Gastrocnemius medialis (tissue), 4 donors: Measurements from ENCODE around the gene SQSTM1. TPM values are rescaled to one million over a fixed set of nuclear protein-coding genes. Genes with fewer than 3 reads are reported as not detected.
A peak's percentile ranks its signal among the peaks of the same experiment; 100 is the strongest.
"Not testable (repeated sequence)": the region's sequence is repeated elsewhere in the genome, so short reads cannot be mapped to it uniquely, and the experiment has no call there.

Experiments
- ATAC-seq, 2 donors: fragments of 150-250 bp; one replicate each; pipeline ENCODE4 v1.9.1; 2016
- DNase-seq, 2 donors: peaks; one replicate each; pipeline ENCODE4 v3.0.0-alpha.2; 2019
- H3K27ac ChIP-seq, 4 donors: fragments of 200-600 bp; sonication (generic); 1 replicate in 1 of 4; 2 replicates in 3 of 4; pipeline ENCODE4 v1.5.1; 2016 to 2018; ENCODE audit warnings: mild to moderate bottlenecking in 2 of 4, moderate library complexity in 1 of 4
- H3K27me3 ChIP-seq, 3 donors: fragments of 200-600 bp; sonication (generic) in 2 of 3; 1 replicate in 1 of 3; 2 replicates in 2 of 3; pipeline versions ENCODE4 v1.5.1 to v1.6.0; 2016 to 2019; ENCODE audit warnings: mild to moderate bottlenecking in 1 of 3, moderate library complexity in 1 of 3
- H3K36me3 ChIP-seq, 2 donors: fragments of 200-600 bp; sonication (generic) in 1 of 2; one replicate each; pipeline ENCODE4 v1.5.1; 2017 to 2018
- H3K4me1 ChIP-seq, 2 donors: fragments of 200-600 bp; sonication (generic) in 1 of 2; one replicate each; pipeline ENCODE4 v1.5.1; 2016 to 2017; ENCODE audit warnings: mild to moderate bottlenecking in 2 of 2
- H3K4me3 ChIP-seq, 4 donors: fragments of 200-600 bp; sonication (generic) in 3 of 4; 1 replicate in 1 of 4; 2 replicates in 3 of 4; pipeline ENCODE4 v1.5.1; 2016 to 2019; ENCODE audit warnings: mild to moderate bottlenecking in 2 of 4
- H3K9me3 ChIP-seq, 3 donors: fragments of 200-600 bp; sonication (generic) in 2 of 3; 1 replicate in 1 of 3; 2 replicates in 2 of 3; pipeline ENCODE4 v1.5.1; 2016 to 2019
- CTCF ChIP-seq, 5 experiments: fragments of 450-650 bp in 3 of 5; fragments of 200-600 bp in 2 of 5; sonication (generic) in 2 of 5; IDR thresholded peaks in 4 of 5; conservative IDR thresholded peaks in 1 of 5; 1 replicate in 4 of 5; 2 replicates in 1 of 5; pipeline ENCODE4 v1.5.1; 2016 to 2019; ENCODE audit warnings: antibody characterized with exemption in 5 of 5, mild to moderate bottlenecking in 3 of 5, moderate library complexity in 3 of 5
- POLR2A ChIP-seq, 2 donors: fragments of 450-650 bp; IDR thresholded peaks; one replicate each; pipeline ENCODE4 v1.6.1; 2017; ENCODE audit warnings: antibody characterized with exemption in 2 of 2, mild to moderate bottlenecking in 2 of 2, moderate library complexity in 2 of 2
- in situ Hi-C, 4 donors: fragments of 200-750 bp; cut with MboI; loops; one replicate each; pipeline versions ENCODE4 v1.15.0 to v1.8.0; 2017; ENCODE audit warnings: low sequenced_read_pairs in 4 of 4
- intact Hi-C: fragments of 100-400 bp; cut with DNase I; formaldehyde crosslinking; loops from one replicate; pipeline ENCODE4 v1.15.1; 2023; ENCODE audit warnings: low total_unique reads
- total RNA-seq, 4 donors: library from RNA; depleted of rRNA; stranded (reverse); fragments of >200 nt; gene quantifications; one replicate each; pipeline versions ENCODE4 v1.1.0 to v1.2.3, GENCODE V29; 2016

SQSTM1 gene
- total RNA-seq, 4 donors from 2014 or later = 1,080 to 1,340 (median 1,178) TPM

GRCh38 chr5:179788193-179788854, 32.4 kb upstream of the SQSTM1 start:
- no peak for ATAC-seq
- in situ Hi-C loops (no loop called here), intact Hi-C loops (no loop called here)
- no peaks in the 10 kb centered on the region for H3K36me3 ChIP-seq
- no peak for DNase-seq
- H3K27ac ChIP-seq = no peak overlapping the region
- H3K4me1 ChIP-seq = peaks cover 0 to 3% of the 10 kb centered on the region in 2 donors
- TF ChIP-seq CTCF (IDR thresholded peaks at IDR 0.05 in 4 of 5, conservative IDR thresholded peaks at IDR 0.05 in 1 of 5) (no peak), POLR2A (IDR thresholded peaks at IDR 0.05) (no peak)
- H3K4me3 ChIP-seq = no peak overlapping the region
- H3K27me3 ChIP-seq = no peaks in the 10 kb centered on the region
- H3K9me3 ChIP-seq = no peaks in the 10 kb centered on the region

- DNase-seq, intact Hi-C loops, H3K36me3 ChIP-seq, H3K9me3 ChIP-seq, ATAC-seq, H3K4me1 ChIP-seq, H3K4me3 ChIP-seq, H3K27me3 ChIP-seq, H3K27ac ChIP-seq, in situ Hi-C loops: not testable (repeated sequence)
These were observed 31.4 kb upstream of the SQSTM1 start for GRCh38 chr5:179789278-179789677.

GRCh38 chr5:179791881-179792611, 28.7 kb upstream of the SQSTM1 start:
- Histone ChIP-seq H3K4me3 (no peak overlapping the region), H3K27ac (peak overlapping the region in 3 of 4 donors; percentile 55 to 58 (median 57)), H3K4me1 (peaks cover 17 to 22% of the 10 kb centered on the region in 2 donors), H3K27me3 (no peaks in the 10 kb centered on the region), H3K9me3 (no peaks in the 10 kb centered on the region), H3K36me3 (no peaks in the 10 kb centered on the region)
- TF ChIP-seq CTCF (IDR thresholded peaks at IDR 0.05 in 4 of 5, conservative IDR thresholded peaks at IDR 0.05 in 1 of 5) = no peak
- no peak for TF ChIP-seq POLR2A (IDR thresholded peaks at IDR 0.05)
- ATAC-seq (no peak), DNase-seq (peak in 1 of 2 donors; percentile 34)
- in situ Hi-C loops = no loop called here
- intact Hi-C loops = no loop called here

- intact Hi-C loops (no loop called here), in situ Hi-C loops (no loop called here)
- no peak overlapping the region for H3K4me3 ChIP-seq
- DNase-seq = no peak
- TF ChIP-seq POLR2A (IDR thresholded peaks at IDR 0.05) (no peak), CTCF (IDR thresholded peaks at IDR 0.05 in 4 of 5, conservative IDR thresholded peaks at IDR 0.05 in 1 of 5) (no peak)
- H3K4me1 ChIP-seq = peaks cover 17 to 22% of the 10 kb centered on the region in 2 donors
- no peaks in the 10 kb centered on the region for H3K9me3 ChIP-seq
- peaks cover 0 to under 1% of the 10 kb centered on the region in 2 donors for H3K36me3 ChIP-seq
- ATAC-seq = no peak
- H3K27me3 ChIP-seq = no peaks in the 10 kb centered on the region
- H3K27ac ChIP-seq = peak overlapping the region in 3 of 4 donors; percentile 55 to 58 (median 57)
These were observed 27.9 kb upstream of the SQSTM1 start for GRCh38 chr5:179792612-179793467.
